AG09309 (cell line): ENCODE data around the gene DCD.

Experiments
- DNase-seq: peaks from one replicate; pipeline ENCODE4 v3.0.0-alpha.2; 2010; ENCODE audit warnings: low read depth
- H3K4me3 ChIP-seq: 2 replicates; pipeline ENCODE4 v1.5.1; 2011; ENCODE audit warnings: mild to moderate bottlenecking, low read depth, low read length, moderate library complexity; ENCODE audit not compliant: control insufficient read depth
- CTCF ChIP-seq: IDR thresholded peaks from 2 replicates; pipeline ENCODE4 v1.5.1; 2011; ENCODE audit warnings: mild to moderate bottlenecking, low read depth, low read length, inconsistent platforms; ENCODE audit not compliant: insufficient read depth, control insufficient read depth; ENCODE audit errors: missing control alignments

Gene DCD

GRCh38 chr12:54603173-54603814, 44.9 kb downstream of the DCD start:
- peak; percentile 86 for TF ChIP-seq CTCF
- no peak overlapping the region for H3K4me3 ChIP-seq
- DNase-seq = peak; percentile 33

GRCh38 chr12:54602661-54603060, 45.5 kb downstream of the DCD start:
- TF ChIP-seq CTCF = no peak
- H3K4me3 ChIP-seq = no peak overlapping the region
- no peak for DNase-seq

GRCh38 chr12:54601841-54602240, 46.3 kb downstream of the DCD start:
- no peak overlapping the region for H3K4me3 ChIP-seq
- TF ChIP-seq CTCF = no peak
- no peak for DNase-seq

- H3K4me3 ChIP-seq = no peak overlapping the region
- no peak for DNase-seq
- TF ChIP-seq CTCF = no peak
Measured at GRCh38 chr12:54598970-54599369, 49.2 kb downstream of the DCD start.

GRCh38 chr12:54596526-54596946, 51.6 kb downstream of the DCD start:
- TF ChIP-seq CTCF = peak; percentile 88
- no peak for DNase-seq
- no peak overlapping the region for H3K4me3 ChIP-seq

- DNase-seq = no peak
- TF ChIP-seq CTCF = no peak
Measured at GRCh38 chr12:54595471-54595870, 52.7 kb downstream of the DCD start.

More at GRCh38 chr12:54595471-54595870, 52.7 kb downstream of the DCD start:
- H3K4me3 ChIP-seq = no peak overlapping the region
